ENCODE results near the gene NSMF. TPM values are rescaled to one million over a fixed set of nuclear protein-coding genes. Genes with fewer than 3 reads are reported as not detected.

The NSMF gene
- total RNA-seq, 1 donor from 2014 or later, result 35.1 TPM

DNA sequence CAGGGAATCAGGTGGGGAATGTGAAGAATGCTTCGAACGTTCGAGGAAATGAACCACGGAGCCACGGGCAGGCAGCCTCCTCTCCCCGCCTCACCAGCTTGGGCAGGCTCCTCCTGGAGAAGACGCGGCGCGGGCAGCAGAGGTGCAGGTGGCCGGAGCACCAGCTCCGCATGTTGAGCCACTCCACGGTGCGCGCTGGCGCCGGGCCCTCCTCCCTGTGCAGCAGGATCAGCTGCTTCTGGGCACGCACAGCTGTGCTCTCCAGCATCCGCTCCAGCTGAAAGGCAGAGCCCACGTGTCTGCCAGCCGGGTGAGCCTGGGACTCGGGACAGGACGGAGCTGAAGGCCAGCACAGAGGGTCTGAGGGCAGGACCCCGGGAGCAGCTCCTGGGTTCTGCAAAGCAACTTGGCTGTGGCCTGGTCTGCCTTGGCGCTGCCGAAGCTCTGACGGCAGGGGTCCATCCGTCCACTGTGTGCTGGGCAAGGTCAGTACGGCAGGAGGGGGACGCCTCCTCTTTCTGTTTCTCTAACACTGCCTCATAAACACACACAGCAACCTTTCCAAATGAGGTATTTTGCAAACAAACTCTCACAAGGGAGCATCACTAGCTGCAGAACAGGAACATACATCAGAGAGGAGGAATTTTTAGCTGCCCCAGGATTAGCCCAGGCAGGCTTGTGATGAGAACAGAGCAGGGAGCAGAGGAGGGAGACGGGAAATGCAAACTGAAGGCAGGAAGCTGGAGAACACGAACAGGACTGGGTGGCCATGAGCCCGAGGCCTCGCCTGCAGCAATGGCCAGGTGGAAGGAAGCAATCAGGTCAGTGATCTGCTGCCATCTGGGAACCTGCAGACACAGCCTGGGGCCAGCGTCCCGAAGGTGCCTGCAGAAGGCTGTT, 20.1 kb upstream of the NSMF start:
- intact Hi-C loops (cut with DNase I), result no loop called here
- Histone ChIP-seq H3K27me3 (no peaks in the 10 kb centered on the region), H3K4me1 (peaks cover 10% of the 10 kb centered on the region), H3K36me3 (no peaks in the 10 kb centered on the region), H3K9me3 (peaks cover 7% of the 10 kb centered on the region), H3K27ac (no peak overlapping the region), H3K4me3 (no peak overlapping the region)
- TF ChIP-seq POLR2AphosphoS5 (IDR thresholded peaks at IDR 0.05; ENCODE audit: insufficient read depth in 1 of 2, low read depth in 1 of 2) (no peak), POLR2A (IDR thresholded peaks at IDR 0.05) (no peak)
- TF ChIP-seq, protein P1, sequence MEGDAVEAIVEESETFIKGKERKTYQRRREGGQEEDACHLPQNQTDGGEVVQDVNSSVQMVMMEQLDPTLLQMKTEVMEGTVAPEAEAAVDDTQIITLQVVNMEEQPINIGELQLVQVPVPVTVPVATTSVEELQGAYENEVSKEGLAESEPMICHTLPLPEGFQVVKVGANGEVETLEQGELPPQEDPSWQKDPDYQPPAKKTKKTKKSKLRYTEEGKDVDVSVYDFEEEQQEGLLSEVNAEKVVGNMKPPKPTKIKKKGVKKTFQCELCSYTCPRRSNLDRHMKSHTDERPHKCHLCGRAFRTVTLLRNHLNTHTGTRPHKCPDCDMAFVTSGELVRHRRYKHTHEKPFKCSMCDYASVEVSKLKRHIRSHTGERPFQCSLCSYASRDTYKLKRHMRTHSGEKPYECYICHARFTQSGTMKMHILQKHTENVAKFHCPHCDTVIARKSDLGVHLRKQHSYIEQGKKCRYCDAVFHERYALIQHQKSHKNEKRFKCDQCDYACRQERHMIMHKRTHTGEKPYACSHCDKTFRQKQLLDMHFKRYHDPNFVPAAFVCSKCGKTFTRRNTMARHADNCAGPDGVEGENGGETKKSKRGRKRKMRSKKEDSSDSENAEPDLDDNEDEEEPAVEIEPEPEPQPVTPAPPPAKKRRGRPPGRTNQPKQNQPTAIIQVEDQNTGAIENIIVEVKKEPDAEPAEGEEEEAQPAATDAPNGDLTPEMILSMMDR (IDR thresholded peaks at IDR 0.05), result no peak
- no peak for DNase-seq (ENCODE audit: extremely low spot score in 2 of 2)

DNA sequence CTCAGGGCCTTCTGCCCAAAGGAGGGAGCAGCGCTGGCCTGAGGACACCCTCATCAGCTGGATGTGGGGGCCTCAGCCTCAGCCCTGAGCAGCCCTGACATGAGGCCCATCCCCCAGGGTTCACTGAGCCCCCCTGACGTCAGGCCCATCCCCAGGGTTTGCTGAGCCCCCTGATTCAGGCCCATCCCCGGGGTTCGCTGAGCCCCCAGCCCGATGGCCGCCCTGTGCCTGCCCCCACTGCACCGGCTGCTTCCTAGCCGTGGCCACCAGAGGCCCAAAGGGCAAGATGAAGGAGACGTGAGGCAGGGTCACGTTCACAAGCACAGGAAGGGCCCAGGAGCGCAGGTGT, 19.5 kb upstream of the NSMF start:
- intact Hi-C loops (cut with DNase I), result no loop called here
- TF ChIP-seq POLR2A (IDR thresholded peaks at IDR 0.05) (no peak), POLR2AphosphoS5 (IDR thresholded peaks at IDR 0.05; ENCODE audit: insufficient read depth in 1 of 2, low read depth in 1 of 2) (no peak)
- TF ChIP-seq, protein P1 (IDR thresholded peaks at IDR 0.05), result no peak
- H3K9me3 ChIP-seq, result peaks cover 7% of the 10 kb centered on the region
- peaks cover 10% of the 10 kb centered on the region for H3K4me1 ChIP-seq
- no peak overlapping the region for H3K27ac ChIP-seq
- H3K4me3 ChIP-seq, result no peak overlapping the region
- DNase-seq (ENCODE audit: extremely low spot score in 2 of 2), result no peak
- no peaks in the 10 kb centered on the region for H3K27me3 ChIP-seq
- H3K36me3 ChIP-seq, result no peaks in the 10 kb centered on the region

DNA sequence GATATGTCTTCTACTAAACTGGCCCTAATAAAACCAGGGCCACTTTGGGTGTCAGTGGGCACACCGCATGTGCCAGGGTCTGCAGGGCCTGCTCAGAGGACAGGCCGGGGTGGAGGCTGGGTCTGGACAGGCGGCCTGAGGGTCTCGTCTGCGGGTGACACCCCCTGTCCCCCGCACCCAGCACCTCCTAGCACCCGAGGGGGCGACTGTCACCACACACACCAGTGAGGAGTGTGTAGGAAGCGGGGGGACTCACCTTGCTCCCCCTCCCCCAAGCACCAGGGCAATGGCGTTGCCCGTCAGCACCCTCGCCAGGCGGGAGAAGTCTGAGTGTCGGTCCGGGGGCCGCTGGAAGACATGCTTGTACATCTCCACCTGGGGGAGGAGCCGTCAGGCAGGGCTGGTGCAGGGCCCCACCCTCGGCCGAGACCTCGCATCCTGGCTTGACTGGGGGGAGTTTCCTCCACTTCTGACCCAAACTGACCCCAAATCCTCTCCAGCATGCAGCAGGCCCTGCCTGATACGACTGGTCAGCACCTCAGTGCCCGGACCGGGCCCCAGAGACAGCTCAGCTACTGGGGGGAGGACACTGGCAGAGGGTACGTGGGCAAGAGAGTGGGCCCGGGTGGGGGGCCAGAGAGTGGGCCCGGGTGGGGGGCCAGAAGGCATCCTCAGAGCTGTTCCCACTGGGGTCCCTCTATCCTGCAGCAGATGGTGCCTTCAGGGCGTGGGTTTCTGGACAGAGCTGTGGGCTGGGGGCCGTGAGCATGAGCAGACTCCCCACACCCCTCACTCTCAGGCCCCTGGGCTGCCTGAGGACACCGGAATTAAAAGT, 18.9 kb upstream of the NSMF start:
- no peak overlapping the region for H3K27ac ChIP-seq
- no peaks in the 10 kb centered on the region for H3K36me3 ChIP-seq
- intact Hi-C loops (cut with DNase I), result no loop called here
- H3K9me3 ChIP-seq, result peaks cover 7% of the 10 kb centered on the region
- H3K4me1 ChIP-seq, result peaks cover 10% of the 10 kb centered on the region
- TF ChIP-seq POLR2AphosphoS5 (IDR thresholded peaks at IDR 0.05; ENCODE audit: insufficient read depth in 1 of 2, low read depth in 1 of 2) (no peak), POLR2A (IDR thresholded peaks at IDR 0.05) (no peak)
- TF ChIP-seq, protein P1 (IDR thresholded peaks at IDR 0.05), result no peak
- H3K27me3 ChIP-seq, result no peaks in the 10 kb centered on the region
- H3K4me3 ChIP-seq, result no peak overlapping the region
- no peak for DNase-seq (ENCODE audit: extremely low spot score in 2 of 2)

GRCh38 chr9:137476856-137477255, 17.7 kb upstream of the NSMF start:
- no peaks in the 10 kb centered on the region for H3K27me3 ChIP-seq
- TF ChIP-seq POLR2AphosphoS5 (IDR thresholded peaks at IDR 0.05; ENCODE audit: insufficient read depth in 1 of 2, low read depth in 1 of 2), result no peak
- no peak for TF ChIP-seq POLR2A (IDR thresholded peaks at IDR 0.05)
- TF ChIP-seq, protein P1 (IDR thresholded peaks at IDR 0.05), result no peak
- intact Hi-C loops (cut with DNase I), result no loop called here
- H3K4me1 ChIP-seq, result peaks cover 2% of the 10 kb centered on the region
- no peak overlapping the region for H3K27ac ChIP-seq
- no peak overlapping the region for H3K4me3 ChIP-seq
- DNase-seq (ENCODE audit: extremely low spot score in 2 of 2), result no peak
- H3K36me3 ChIP-seq, result no peaks in the 10 kb centered on the region
- peaks cover 7% of the 10 kb centered on the region for H3K9me3 ChIP-seq
